Loucy (cell line): ENCODE data around the gene STK4.

Experiments used
- H2AFZ ChIP-seq: fragments of 200-600 bp; sonication (generic); 2 replicates; pipeline ENCODE4 v1.6.0; 2016; ENCODE audit warnings: antibody characterized with exemption, mild to moderate bottlenecking, low read length, moderate library complexity
- H3F3A ChIP-seq: fragments of 200-600 bp; 2 replicates; pipeline ENCODE4 v1.6.0; 2016; ENCODE audit warnings: antibody characterized with exemption, low read depth, mild to moderate bottlenecking
- H3K27me3 ChIP-seq: fragments of 200-600 bp; sonication (generic); 2 replicates; pipeline ENCODE4 v1.6.1; 2014; ENCODE audit warnings: low read length, mild to moderate bottlenecking; ENCODE audit not compliant: insufficient read depth, poor library complexity, severe bottlenecking
- H3K36me3 ChIP-seq: fragments of 200-600 bp; sonication (generic); 2 replicates; pipeline ENCODE4 v1.6.1; 2016; ENCODE audit warnings: low read length; ENCODE audit not compliant: insufficient read depth
- H3K4me1 ChIP-seq: fragments of 200-600 bp; sonication (generic); 2 replicates; pipeline ENCODE4 v1.5.1; 2014; ENCODE audit warnings: low read length, mild to moderate bottlenecking; ENCODE audit not compliant: insufficient read depth, poor library complexity, severe bottlenecking
- H3K4me2 ChIP-seq: fragments of 200-600 bp; sonication (generic); 2 replicates; pipeline ENCODE4 v1.6.0; 2014; ENCODE audit warnings: antibody characterized with exemption, low read length, low read depth, mild to moderate bottlenecking; ENCODE audit not compliant: poor library complexity, severe bottlenecking
- H3K4me3 ChIP-seq: fragments of 200-600 bp; sonication (generic); 2 replicates; pipeline ENCODE4 v1.5.1; 2014; ENCODE audit warnings: low read length, mild to moderate bottlenecking, mixed read lengths; ENCODE audit not compliant: poor library complexity, severe bottlenecking
- H3K79me2 ChIP-seq: fragments of 200-600 bp; sonication (generic); 2 replicates; pipeline ENCODE4 v1.6.1; 2014; ENCODE audit warnings: low read length; ENCODE audit not compliant: insufficient read depth
- H3K9ac ChIP-seq: fragments of 200-600 bp; sonication (generic); 2 replicates; pipeline ENCODE4 v1.6.0; 2014; ENCODE audit warnings: mild to moderate bottlenecking, low read depth, low read length, moderate library complexity; ENCODE audit not compliant: poor library complexity, severe bottlenecking
- H3K9me2 ChIP-seq: fragments of 200-600 bp; sonication (generic); replicated peaks from 2 replicates; pipeline ENCODE4 v1.6.1; 2016; ENCODE audit warnings: low read depth, low read length, mixed read lengths
- H3K9me3 ChIP-seq: fragments of 200-600 bp; sonication (generic); 2 replicates; pipeline ENCODE4 v1.6.1; 2014; ENCODE audit warnings: mild to moderate bottlenecking, antibody characterized with exemption, low read length, low read depth; ENCODE audit not compliant: insufficient read depth
- H4K20me1 ChIP-seq: fragments of 200-600 bp; sonication (generic); 2 replicates; pipeline ENCODE4 v1.6.0; 2014; ENCODE audit warnings: antibody characterized with exemption, low read length, mild to moderate bottlenecking; ENCODE audit not compliant: insufficient read depth, poor library complexity, severe bottlenecking
- EZH2phosphoT487 ChIP-seq: fragments of 200-600 bp; IDR thresholded peaks from 2 replicates; pipeline ENCODE4 v1.6.1; 2018; ENCODE audit warnings: antibody characterized with exemption, mild to moderate bottlenecking, moderate library complexity, borderline replicate concordance
- TF ChIP-seq, protein P1 (sequence below): fragments of 200-600 bp; sonication (generic); conservative IDR thresholded peaks from 2 replicates; pipeline ENCODE4 v1.5.1; 2014; ENCODE audit warnings: mild to moderate bottlenecking, antibody characterized with exemption, low read length

STK4 gene

DNA sequence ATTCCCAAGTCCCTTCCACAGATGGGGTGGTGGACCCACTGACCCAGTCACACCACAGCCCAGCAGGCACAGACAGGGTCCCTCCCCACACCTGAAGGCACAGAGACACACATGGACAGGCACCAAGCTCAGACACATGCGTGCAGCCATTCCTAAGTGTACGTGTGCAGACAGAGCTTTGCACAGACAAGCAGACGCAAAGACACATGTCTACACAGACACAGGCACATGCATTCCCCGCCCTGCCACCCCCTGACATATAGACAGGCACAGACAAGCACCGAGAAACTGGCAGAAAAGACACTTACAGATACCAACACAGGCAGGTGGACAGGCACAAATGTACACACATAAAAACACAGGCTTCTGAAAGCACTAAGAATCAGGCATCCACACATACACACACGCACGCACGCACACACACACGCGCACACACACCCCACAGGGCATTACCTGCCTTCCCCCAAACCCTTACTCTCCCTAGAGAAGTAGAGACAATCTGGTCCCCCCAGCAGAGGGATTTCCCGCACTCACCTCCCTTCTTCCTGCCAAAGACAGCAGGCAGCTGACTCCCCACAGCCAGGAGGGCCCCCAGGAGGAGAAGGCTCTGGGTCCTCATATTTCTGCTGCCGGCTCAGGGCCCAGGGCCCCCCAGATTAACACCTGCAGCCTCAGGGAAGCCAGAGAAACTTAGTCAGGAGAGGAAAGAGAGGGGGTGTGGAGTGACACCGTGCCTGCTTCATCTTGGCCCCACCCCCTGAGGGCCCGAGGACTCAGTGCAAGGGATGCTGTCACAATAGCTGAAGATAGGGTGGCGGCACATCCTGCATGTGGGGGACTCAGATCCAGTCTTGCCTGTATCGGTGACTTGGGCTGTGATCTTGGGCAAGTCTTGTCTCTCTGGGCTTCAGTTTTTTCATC lies 148.4 kb downstream of the STK4 start, which contains the start of gene WFDC5:
Gene WFDC5 (minus strand): TSS at position 710 of the 921 bp plus-strand sequence. CDS start 91 bp downstream, at position 619.
- Histone ChIP-seq H3K79me2 (no peaks in the 10 kb centered on the region), H3K27me3 (no peaks in the 10 kb centered on the region), H3K4me3 (no peak within 1 kb of the TSS), H3K36me3 (no peaks in the 10 kb centered on the region), H3F3A (no peaks in the 10 kb centered on the region), H4K20me1 (no peaks in the 10 kb centered on the region), H3K9me3 (no peaks in the 10 kb centered on the region), H3K4me2 (peak within 1 kb of the TSS; percentile 35), H3K9me2 (no peaks in the 10 kb centered on the region), H3K4me1 (no peaks in the 10 kb centered on the region), H2AFZ (peak within 1 kb of the TSS; percentile 72; the same call in 1 of the 2 replicates), H3K9ac (no peak within 1 kb of the TSS)
- TF ChIP-seq, protein P1, sequence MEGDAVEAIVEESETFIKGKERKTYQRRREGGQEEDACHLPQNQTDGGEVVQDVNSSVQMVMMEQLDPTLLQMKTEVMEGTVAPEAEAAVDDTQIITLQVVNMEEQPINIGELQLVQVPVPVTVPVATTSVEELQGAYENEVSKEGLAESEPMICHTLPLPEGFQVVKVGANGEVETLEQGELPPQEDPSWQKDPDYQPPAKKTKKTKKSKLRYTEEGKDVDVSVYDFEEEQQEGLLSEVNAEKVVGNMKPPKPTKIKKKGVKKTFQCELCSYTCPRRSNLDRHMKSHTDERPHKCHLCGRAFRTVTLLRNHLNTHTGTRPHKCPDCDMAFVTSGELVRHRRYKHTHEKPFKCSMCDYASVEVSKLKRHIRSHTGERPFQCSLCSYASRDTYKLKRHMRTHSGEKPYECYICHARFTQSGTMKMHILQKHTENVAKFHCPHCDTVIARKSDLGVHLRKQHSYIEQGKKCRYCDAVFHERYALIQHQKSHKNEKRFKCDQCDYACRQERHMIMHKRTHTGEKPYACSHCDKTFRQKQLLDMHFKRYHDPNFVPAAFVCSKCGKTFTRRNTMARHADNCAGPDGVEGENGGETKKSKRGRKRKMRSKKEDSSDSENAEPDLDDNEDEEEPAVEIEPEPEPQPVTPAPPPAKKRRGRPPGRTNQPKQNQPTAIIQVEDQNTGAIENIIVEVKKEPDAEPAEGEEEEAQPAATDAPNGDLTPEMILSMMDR: no peak
- TF ChIP-seq EZH2phosphoT487: no peak

DNA sequence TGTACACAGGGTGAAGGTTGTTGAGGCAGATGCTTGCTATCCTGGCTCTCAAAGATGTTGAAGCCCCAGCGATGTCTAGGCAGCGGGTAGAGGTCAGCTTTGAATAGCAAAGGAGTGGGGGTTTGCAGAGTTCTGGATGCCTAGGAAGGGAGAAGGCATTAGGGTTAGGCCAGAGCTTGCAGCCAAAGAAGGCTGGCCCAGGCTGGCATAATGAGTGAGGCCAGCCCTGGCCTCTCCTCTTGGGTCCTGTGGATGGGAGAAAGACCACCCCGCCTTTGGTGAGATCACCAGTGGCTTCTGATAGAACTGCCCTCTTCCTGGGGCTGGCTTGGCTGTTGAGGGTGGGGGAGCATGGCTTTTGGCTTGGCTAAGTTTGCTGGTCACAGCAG lies 149.1 kb downstream of the STK4 start:
- Histone ChIP-seq H4K20me1 (no peaks in the 10 kb centered on the region), H3K36me3 (no peaks in the 10 kb centered on the region), H3K4me1 (no peaks in the 10 kb centered on the region), H3K9me2 (no peaks in the 10 kb centered on the region), H3F3A (no peaks in the 10 kb centered on the region), H3K4me2 (peak overlapping the region; percentile 35), H2AFZ (peak overlapping the region; percentile 72; the same call in 1 of the 2 replicates), H3K27me3 (no peaks in the 10 kb centered on the region), H3K9ac (no peak overlapping the region), H3K79me2 (no peaks in the 10 kb centered on the region), H3K4me3 (no peak overlapping the region), H3K9me3 (no peaks in the 10 kb centered on the region)
- TF ChIP-seq, protein P1: no peak

GRCh38 chr20:45115829-45116228 lies 149.5 kb downstream of the STK4 start:
- H4K20me1 ChIP-seq: no peaks in the 10 kb centered on the region
- H3K36me3 ChIP-seq: no peaks in the 10 kb centered on the region
- no peaks in the 10 kb centered on the region for H3K9me2 ChIP-seq
- no peaks in the 10 kb centered on the region for H3K27me3 ChIP-seq
- H3K9me3 ChIP-seq: no peaks in the 10 kb centered on the region
- TF ChIP-seq EZH2phosphoT487: no peak
- TF ChIP-seq, protein P1: no peak
- H3K4me2 ChIP-seq: no peak overlapping the region
- no peaks in the 10 kb centered on the region for H3F3A ChIP-seq
- no peak overlapping the region for H3K9ac ChIP-seq
- no peak overlapping the region for H3K4me3 ChIP-seq
- no peaks in the 10 kb centered on the region for H3K79me2 ChIP-seq
- H2AFZ ChIP-seq: no peak overlapping the region
- no peaks in the 10 kb centered on the region for H3K4me1 ChIP-seq
